HG03520 (cell line): ENCODE measurements around the gene GMEB1.
"Not testable (repeated sequence)": the region's sequence is repeated elsewhere in the genome, so short reads cannot be mapped to it uniquely, and the experiment has no call there.

ENCODE experiments used
- ATAC-seq: cut with Tn5 transposase; IDR thresholded peaks from one replicate; pipeline ENCODE4 v1.9.1; 2021; ENCODE audit warnings: mild to moderate bottlenecking, moderate library complexity; ENCODE audit not compliant: unreplicated experiment

GMEB1 gene

GRCh38 chr1:28671254-28671780 lies 2.7 kb downstream of the GMEB1 start:
- ATAC-seq: no peak

GRCh38 chr1:28672971-28673370 lies 4.4 kb downstream of the GMEB1 start:
- ATAC-seq: not testable (repeated sequence)

DNA sequence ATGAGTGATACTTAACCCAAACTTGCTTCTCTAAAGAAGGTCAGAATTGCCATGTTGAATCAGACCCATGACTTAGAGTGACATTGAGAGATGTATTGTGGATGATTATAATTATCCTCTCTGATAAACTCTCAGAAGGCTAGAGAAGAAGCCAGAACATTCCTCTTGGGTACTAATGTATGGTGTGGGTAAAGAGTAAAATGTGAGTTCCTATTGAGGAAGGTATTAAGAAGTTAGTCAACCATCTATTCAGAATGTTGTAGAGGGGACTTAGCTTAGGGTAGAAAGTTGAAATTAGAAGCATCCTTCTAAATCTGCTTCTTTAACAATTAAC lies 7.3 kb downstream of the GMEB1 start:
- no peak for ATAC-seq

GRCh38 chr1:28680151-28680550 lies 11.6 kb downstream of the GMEB1 start:
- ATAC-seq: no peak

DNA sequence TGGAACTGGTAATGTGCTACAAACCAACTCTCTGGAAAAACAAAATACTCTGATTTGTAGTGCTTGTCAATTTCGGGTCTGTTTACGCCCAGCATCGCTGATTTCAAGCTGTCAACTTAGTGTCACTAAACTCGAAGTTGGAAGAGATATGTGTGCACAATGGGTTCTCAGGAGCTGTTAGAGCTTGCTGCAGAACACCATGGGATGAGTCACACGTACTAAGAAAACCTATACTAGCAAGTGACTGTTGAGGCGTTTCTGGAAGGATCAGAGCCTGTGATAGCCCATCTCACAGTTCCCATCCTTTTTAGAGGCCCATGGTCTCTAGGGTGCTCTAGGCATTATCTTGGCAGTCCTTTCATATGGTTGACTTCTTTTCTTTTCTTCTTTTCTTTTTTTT lies 14.3 kb downstream of the GMEB1 start:
- ATAC-seq: no peak

GRCh38 chr1:28684937-28685336 lies 16.4 kb downstream of the GMEB1 start:
- no peak for ATAC-seq

- ATAC-seq: not testable (repeated sequence)
Measured at GRCh38 chr1:28691627-28692026, 23.0 kb downstream of the GMEB1 start.

GRCh38 chr1:28703629-28704028 lies 35.0 kb downstream of the GMEB1 start:
- ATAC-seq: no peak

- no peak for ATAC-seq
Measured at GRCh38 chr1:28716336-28716735, 47.8 kb downstream of the GMEB1 start.

GRCh38 chr1:28718166-28718565 lies 49.6 kb downstream of the GMEB1 start:
- ATAC-seq: no peak

- ATAC-seq: no peak
Measured at GRCh38 chr1:28718586-28719331, 50.2 kb downstream of the GMEB1 start.

DNA sequence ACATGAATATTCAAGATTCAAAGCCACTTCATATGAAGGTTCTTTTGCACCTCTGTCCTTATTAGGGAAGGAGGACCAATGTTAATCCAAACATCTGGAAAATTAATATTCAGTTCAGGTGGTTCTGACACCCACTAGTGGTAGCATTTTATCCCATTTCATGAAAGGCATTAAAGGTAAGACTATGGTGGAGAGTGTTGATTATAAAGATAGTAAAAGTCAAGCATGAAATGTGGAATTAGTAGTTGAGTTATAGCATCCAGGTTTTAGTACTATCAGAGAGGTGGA lies 50.7 kb downstream of the GMEB1 start:
- ATAC-seq: no peak

GRCh38 chr1:28720376-28720775 lies 51.8 kb downstream of the GMEB1 start:
- ATAC-seq: no peak

DNA sequence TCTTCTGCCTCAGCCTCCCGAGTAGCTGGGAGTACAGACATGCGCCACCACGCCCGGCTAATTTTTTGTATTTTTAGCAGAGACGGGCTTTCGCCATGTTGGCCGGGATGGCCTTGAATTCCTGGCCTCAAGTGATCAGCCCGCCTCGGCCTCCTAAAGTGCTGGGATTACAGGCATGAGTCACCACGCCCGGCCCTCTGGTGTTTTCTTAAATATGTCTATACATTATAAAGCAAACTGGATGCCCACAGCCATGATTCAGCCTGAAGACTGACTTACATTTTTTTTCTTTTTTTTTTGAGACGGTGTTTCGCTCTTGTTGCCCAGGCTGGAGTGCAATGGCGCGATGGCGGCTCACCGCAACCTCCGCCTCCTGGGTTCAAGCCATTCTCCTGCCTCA lies 53.3 kb downstream of the GMEB1 start:
- ATAC-seq: not testable (repeated sequence)

DNA sequence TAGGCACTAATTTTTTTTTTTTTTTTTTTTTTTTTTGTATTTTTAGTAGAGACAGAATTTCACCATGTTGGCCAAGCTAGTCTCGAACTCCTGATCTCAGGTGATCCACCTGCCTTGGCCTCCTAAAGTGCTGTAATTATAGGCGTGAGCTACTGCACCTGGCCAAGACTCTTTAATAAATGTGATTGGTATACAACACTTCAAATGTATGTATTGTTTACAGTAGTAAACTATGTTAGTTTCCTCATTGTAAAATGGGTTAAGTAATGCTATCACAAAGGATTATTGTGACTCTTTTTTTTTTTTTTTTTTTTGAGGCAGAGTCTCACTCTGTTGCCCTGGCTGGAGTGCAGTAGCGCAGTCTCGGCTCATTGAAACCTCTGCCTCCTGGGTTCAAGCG lies 56.8 kb downstream of the GMEB1 start:
- not testable (repeated sequence) for ATAC-seq

GRCh38 chr1:28735961-28736449 lies 67.4 kb downstream of the GMEB1 start:
- no peak for ATAC-seq

- peak; percentile 79 for ATAC-seq
Measured at GRCh38 chr1:28736450-28737306, 68.1 kb downstream of the GMEB1 start, which contains the start of gene YTHDF2. Gene YTHDF2 (plus strand): TSS chr1:28736940. CDS start chr1:28737121, 181 bp downstream.

- ATAC-seq: no peak
Measured at GRCh38 chr1:28737307-28738132, 68.9 kb downstream of the GMEB1 start.

GRCh38 chr1:28740118-28740517 lies 71.5 kb downstream of the GMEB1 start:
- no peak for ATAC-seq

GRCh38 chr1:28744184-28744583 lies 75.6 kb downstream of the GMEB1 start:
- no peak for ATAC-seq

GRCh38 chr1:28745653-28746173 lies 77.1 kb downstream of the GMEB1 start:
- ATAC-seq: no peak
